Stimulated activated naive CD4-positive, alpha-beta T cell treated with Interleukin-2 at 50 U/mL for 16 hours (primary cell): ENCODE data around the gene KRTAP29-1.

Source experiments
- DNase-seq: peaks from one replicate; lab custom pipeline; 2025; lab: John Stamatoyannopoulos, UW

KRTAP29-1 gene

GRCh38 chr17:41328207-41328606, 25.6 kb upstream of the KRTAP29-1 start:
- no peak for DNase-seq

- no peak for DNase-seq
Measured at GRCh38 chr17:41327411-41328120, 24.9 kb upstream of the KRTAP29-1 start.

- no peak for DNase-seq
Measured at GRCh38 chr17:41326173-41327145, 23.8 kb upstream of the KRTAP29-1 start.

GRCh38 chr17:41325611-41326010, 23.0 kb upstream of the KRTAP29-1 start:
- DNase-seq: no peak

GRCh38 chr17:41325126-41325525, 22.5 kb upstream of the KRTAP29-1 start:
- no peak for DNase-seq

- DNase-seq: no peak
Measured at GRCh38 chr17:41324180-41325075, 21.8 kb upstream of the KRTAP29-1 start.

- no peak for DNase-seq
Measured at GRCh38 chr17:41322903-41323895, 20.5 kb upstream of the KRTAP29-1 start.

GRCh38 chr17:41322094-41322902, 19.6 kb upstream of the KRTAP29-1 start:
- no peak for DNase-seq

GRCh38 chr17:41318231-41318630, 15.6 kb upstream of the KRTAP29-1 start:
- DNase-seq: no peak

GRCh38 chr17:41315814-41316445, 13.3 kb upstream of the KRTAP29-1 start:
- DNase-seq: no peak

GRCh38 chr17:41315204-41315794, 12.6 kb upstream of the KRTAP29-1 start, which contains the start of gene KRTAP17-1:
TSS of gene KRTAP17-1 (minus strand) at chr17:41315710. CDS start at chr17:41315650, 60 bp downstream.
- no peak for DNase-seq

- DNase-seq: no peak
Measured at GRCh38 chr17:41311111-41311510, 8.5 kb upstream of the KRTAP29-1 start.

GRCh38 chr17:41308918-41309359, 6.3 kb upstream of the KRTAP29-1 start, which contains the start of gene KRTAP16-1:
TSS of gene KRTAP16-1 (minus strand) at chr17:41309309. CDS start at chr17:41309253, 56 bp downstream.
- DNase-seq: peak; percentile 32

- DNase-seq: peak; percentile 64
Measured at GRCh38 chr17:41308251-41308917, 5.7 kb upstream of the KRTAP29-1 start.

GRCh38 chr17:41307647-41308046, 5.0 kb upstream of the KRTAP29-1 start:
- DNase-seq: no peak

GRCh38 chr17:41304091-41304490, 1.4 kb upstream of the KRTAP29-1 start:
- no peak for DNase-seq

- DNase-seq: no peak
Measured at GRCh38 chr17:41302981-41303380, 330 bp upstream of the KRTAP29-1 start.

GRCh38 chr17:41301204-41301790, 1.4 kb downstream of the KRTAP29-1 start:
- DNase-seq: no peak
